ENCODE results near the gene FGD3.

DNA sequence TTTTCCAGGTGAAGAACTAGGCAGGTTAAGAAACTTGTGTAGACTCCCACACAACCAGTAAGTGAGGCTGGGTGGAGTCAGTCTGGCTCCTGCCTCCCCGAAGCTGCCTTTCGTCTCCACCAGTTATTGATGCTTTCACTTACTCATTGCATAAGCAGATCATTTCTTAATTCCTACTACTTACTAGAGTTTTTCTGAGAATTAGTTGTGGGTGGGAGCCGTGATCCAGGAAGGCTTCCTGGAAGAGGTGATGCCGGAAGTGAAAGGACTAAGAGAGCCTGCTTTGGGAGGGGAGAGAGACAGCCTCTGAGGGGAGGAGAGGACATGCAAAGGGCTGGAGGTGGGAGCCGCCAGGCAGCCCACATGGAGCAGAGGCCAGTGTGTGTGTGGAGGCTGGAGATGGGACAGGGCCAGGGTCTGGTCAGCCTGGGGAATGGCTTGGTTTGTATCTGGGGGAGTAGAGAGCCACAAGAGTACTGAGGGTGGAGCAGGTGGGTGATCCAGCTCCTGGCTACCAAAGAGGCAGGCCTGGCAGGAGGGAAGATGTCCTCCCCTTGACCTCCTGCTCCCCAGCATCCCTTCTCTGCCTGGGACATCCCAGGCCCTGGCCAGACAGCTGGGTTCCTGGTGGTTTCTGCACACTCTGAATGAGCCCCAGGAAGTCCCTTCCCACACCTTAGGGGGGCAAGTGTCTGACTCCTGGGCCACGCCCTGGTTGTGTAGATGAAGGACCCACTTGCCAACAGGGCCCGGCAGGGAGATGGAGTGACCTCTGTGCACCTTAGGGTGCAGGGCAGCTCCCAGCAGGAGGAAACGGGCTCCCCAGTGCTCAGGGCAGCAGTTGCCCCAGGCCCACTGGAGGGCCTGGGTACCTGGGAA lies 136.5 kb downstream of the FGD3 start:
- TF ChIP-seq, protein P1, sequence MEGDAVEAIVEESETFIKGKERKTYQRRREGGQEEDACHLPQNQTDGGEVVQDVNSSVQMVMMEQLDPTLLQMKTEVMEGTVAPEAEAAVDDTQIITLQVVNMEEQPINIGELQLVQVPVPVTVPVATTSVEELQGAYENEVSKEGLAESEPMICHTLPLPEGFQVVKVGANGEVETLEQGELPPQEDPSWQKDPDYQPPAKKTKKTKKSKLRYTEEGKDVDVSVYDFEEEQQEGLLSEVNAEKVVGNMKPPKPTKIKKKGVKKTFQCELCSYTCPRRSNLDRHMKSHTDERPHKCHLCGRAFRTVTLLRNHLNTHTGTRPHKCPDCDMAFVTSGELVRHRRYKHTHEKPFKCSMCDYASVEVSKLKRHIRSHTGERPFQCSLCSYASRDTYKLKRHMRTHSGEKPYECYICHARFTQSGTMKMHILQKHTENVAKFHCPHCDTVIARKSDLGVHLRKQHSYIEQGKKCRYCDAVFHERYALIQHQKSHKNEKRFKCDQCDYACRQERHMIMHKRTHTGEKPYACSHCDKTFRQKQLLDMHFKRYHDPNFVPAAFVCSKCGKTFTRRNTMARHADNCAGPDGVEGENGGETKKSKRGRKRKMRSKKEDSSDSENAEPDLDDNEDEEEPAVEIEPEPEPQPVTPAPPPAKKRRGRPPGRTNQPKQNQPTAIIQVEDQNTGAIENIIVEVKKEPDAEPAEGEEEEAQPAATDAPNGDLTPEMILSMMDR (IDR thresholded peaks at IDR 0.05) = no peak
- no peak for TF ChIP-seq POLR2A (IDR thresholded peaks at IDR 0.05)
